HG03064 (cell line): ENCODE results near the gene DEPDC1.
"Not testable (repeated sequence)": the region's sequence is repeated elsewhere in the genome, so short reads cannot be mapped to it uniquely, and the experiment has no call there.

ENCODE experiments used
- ATAC-seq: cut with Tn5 transposase; IDR thresholded peaks from one replicate; pipeline ENCODE4 v1.9.1; 2021; ENCODE audit warnings: low read depth; ENCODE audit not compliant: unreplicated experiment

Gene DEPDC1

DNA sequence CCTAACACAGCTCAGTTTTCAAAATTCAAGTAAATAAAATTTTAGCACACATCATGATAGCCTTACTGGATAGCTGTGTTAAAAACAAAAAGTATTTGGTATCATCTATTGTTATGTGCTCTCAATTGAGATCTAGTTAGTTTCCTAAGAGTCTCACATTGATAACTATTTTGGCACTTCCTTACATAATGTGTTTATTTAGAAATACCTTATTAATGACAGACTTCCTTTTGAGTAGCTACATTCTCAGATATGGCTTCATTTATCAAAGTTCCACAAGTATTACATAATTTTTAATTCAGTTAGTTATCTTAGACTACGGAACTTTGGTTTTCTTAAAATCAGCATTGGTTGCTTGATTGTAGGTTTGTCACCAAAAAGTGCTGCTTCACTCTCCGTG, 20.3 kb downstream of the DEPDC1 start:
- not testable (repeated sequence) for ATAC-seq

DNA sequence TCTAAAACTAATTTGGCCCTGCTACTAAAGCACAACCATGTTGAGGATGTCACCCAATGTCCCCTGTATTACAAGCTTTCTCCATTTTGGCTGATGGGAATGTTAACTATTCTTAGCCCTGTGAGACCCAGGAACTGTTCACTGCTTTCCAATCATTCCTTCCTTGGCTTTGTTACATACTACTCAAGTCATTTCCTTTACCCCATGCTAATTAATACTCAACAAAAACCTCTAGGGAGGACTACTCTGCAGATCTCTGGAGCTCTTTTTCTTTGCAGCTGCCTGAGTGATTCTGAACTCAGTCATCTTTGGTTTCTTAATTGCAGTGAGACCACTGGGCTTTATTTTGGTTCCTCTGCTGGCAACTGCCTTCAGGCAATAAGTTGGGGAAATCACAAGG, 23.8 kb downstream of the DEPDC1 start:
- ATAC-seq: no peak

DNA sequence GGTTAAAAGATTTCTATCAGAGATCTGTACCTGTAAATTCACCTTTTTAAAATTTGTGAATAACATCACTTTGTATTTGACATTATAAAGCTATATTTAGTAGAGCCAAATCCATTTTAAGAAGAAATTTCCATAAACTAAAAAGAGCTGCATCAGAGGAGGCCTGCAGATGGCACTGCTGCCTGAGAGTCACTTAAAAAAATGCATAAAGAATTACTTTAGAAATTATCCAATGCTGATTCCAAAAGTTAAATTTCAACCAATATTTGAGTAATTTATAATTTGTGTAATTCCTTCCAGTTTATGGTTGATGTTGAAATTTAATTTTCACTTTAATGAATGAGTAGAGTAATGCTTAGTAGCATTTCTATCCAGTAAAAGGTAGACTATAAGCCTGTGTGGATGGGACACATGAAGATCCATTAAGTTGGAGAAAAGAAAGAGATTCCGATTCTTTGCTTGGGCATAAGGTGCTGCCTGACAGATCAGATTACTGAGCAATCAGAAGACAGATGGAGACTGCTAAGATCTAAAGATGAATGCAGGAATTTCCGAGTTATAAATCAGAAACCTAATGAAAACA, 26.4 kb downstream of the DEPDC1 start:
- ATAC-seq: no peak

DNA sequence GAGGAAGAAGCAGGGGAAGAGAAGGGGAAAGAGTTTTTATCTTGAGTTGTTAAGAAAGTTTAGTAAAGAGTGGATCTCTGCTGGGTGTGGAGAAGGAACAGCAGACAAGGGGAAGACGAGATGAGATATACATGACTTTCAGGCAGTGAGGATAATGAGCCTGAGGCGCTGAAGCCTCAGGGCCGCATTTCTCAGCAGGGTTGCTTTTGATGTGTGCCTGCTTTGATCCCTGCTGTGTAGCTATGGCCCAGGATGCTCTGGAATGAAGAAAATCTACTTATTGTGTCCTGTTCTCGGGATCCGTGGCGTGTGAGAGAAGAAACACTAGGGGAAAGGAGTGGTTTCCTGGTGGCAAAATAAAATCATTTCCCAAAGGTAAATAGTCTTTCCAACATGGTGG, 32.0 kb downstream of the DEPDC1 start:
- ATAC-seq: no peak

DNA sequence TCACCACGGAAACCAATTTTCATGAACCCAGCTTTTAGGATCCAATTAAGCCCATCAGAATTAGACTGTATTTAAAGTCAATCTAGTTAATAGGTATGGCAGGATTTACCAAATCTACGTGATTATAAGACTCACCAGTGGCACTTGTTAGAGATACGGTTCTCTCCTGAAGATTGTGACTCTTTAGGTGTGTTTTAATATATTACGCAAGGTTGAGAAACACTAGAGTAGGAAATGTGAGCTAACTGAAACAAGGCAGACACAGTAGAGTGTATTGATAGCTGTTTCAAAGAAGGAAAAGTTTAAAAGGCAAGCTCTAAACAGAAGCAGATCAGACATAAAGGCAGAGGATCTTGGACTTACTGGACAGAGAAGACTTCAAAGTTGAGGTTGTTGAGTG, 35.9 kb downstream of the DEPDC1 start:
- ATAC-seq: no peak

DNA sequence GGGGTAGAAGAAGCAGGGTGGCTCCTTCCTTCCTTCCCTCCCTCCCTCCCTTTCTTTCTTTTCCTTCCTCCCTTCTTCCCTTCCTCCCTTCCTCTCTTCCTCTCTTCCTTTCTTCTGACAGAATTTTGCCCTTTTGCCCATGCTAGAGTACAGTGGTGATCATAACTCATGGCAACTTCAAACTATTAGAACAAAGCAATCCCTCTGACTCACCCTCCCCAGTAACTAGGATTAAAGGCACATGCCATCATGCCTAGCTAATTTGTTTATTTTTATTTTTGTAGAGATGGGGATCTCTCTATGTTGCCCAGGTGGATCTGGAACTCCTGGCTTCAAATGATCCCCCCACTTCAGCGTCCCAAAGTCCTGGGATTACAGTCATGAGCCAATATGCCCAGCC, 37.1 kb downstream of the DEPDC1 start:
- ATAC-seq: no peak

DNA sequence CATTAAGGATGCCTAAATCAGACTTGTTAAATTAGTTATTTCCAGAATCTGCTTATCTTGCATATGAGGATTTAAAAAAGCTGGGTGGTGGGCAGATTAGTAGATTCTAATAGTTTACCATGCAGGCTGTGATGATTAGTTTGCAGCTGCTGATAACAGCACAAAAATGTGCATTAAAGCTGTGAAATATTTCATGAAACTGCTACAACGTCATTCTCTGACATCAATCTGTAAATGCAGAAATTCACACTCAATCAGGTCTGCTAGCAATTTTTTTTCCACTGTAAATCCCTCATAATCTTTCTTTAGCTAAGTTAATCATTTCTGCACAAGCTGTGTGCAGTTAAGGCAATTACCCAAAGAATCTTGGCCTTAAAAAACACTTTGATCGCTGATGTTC, 37.8 kb downstream of the DEPDC1 start:
- ATAC-seq: no peak

DNA sequence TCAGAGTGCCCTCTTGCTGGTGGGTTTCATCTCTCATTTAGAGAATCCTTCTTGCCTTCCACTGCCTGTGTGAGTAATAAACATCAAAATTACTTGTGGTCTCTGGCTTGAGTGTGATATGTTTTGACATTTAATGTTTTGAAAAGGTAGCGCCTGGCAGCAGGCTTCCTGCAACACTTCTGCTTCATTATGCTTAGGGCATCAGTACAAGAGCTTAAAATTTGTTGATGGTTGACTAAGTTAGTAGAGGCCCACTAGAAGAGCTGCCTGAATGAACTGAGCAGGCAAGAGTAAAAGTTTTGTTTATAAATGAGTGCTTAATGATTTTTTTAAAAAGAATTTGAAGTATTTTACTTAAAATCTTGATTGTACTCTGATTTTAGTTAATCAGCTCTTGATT, 40.7 kb downstream of the DEPDC1 start:
- ATAC-seq: no peak

DNA sequence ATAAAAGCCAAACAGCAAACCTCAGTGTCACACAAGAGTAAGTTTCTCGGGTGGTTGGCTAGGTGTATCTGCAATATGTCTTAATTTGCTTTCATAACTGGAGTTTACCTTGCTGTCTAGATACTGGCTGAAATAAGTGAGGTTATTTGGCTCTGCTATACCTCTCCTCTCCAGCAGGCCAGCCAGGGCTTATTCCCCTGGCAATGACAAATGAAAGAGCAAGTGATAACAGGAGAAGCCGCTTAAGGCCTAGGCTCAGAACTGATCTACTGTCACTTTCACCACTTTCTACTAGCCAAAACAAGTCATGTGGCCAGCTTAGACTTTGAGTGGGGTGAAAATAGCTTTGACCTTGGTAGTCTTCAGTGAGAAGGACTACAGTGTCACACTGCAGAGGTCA, 42.3 kb downstream of the DEPDC1 start:
- no peak for ATAC-seq

DNA sequence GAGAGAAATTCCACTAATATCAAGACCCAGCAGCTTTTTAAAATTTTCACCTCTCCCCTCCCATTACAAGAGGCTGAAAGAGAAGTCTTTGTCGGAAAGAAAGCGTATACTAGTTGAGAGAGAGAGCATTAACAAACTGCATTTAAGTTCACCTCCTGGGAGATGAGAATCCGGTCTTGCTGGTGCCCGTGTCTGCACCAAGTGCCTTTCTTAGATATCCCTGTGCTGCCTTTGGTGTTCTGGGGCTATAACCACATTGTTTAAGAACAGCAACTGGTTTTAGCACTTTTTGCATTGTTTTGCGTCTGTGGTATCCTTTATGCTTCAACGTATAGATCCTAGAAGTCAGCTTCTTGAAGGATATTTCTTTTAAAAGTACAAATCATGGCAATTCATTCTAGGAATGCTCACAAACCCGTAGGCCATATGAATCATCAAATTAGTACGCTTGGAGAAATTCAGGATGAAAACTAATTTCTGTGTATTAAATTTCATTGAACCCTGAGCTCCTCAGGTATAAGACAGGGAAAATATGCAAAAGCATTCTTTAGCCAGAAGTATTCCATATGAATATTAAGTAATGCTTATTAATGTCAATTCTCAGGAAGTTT, 43.7 kb downstream of the DEPDC1 start:
- ATAC-seq: no peak

DNA sequence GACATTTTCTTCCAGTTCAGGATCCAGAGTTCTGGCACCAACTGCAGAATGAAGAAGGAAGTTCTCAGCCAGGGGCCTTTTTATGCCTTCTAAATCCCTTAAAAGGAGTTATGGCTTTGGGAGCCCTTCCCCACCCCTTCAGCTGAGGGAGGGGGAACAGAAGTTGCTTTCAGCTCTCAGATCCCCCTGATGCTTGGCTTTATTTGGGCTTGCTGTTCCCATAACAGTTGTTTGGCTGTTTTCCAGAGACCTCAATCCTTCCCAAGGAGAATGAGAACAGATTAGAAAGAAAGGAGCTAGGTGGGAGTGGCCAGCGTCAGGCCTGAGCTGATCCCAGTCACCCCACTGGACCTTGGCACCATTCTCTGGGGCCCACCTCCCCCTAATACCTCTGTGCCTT, 47.0 kb downstream of the DEPDC1 start, which contains the start of gene RPE65:
Gene RPE65 (minus strand): TSS at position 54 of the 400 bp plus-strand sequence. CDS start 49 bp downstream, at position 5.
- ATAC-seq: no peak

DNA sequence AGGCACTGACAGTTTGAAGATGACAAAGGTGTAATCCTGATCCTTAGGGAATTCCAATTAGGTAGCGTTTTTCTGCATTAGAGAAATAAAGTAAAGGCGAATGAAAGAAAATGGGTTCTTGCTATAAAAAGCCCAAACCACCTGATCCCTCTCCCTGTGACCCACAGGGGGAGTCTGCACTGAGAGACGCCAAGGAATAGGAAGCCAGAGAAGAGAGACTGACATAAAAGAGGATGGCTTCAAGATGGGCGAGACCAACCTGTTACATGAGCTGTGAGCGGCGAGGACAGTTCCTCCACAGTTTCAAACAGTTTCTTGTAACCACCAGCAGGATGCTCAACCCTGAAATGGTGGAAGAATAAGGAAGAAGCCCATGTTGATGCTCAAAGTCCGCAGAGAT, 48.5 kb downstream of the DEPDC1 start:
- ATAC-seq: no peak

DNA sequence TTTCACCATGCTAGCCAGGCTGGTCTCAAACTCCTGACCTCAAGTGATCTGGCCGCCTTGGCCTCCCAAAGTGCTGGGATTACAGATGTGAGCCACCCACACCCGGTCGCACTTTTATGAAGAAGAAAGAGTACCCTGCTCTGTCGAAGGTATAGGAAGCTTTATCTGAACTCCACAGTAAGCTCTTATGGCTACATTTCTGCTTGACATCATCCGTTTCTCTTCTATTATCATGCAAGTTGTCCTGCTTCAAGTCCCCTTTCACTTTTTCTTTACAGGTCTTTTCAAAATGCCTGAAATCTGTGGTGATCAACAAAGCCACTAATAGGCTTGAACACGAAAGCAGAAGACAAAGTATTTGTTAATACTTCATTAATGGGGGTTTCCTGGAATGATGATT, 51.2 kb downstream of the DEPDC1 start:
- ATAC-seq: no peak

DNA sequence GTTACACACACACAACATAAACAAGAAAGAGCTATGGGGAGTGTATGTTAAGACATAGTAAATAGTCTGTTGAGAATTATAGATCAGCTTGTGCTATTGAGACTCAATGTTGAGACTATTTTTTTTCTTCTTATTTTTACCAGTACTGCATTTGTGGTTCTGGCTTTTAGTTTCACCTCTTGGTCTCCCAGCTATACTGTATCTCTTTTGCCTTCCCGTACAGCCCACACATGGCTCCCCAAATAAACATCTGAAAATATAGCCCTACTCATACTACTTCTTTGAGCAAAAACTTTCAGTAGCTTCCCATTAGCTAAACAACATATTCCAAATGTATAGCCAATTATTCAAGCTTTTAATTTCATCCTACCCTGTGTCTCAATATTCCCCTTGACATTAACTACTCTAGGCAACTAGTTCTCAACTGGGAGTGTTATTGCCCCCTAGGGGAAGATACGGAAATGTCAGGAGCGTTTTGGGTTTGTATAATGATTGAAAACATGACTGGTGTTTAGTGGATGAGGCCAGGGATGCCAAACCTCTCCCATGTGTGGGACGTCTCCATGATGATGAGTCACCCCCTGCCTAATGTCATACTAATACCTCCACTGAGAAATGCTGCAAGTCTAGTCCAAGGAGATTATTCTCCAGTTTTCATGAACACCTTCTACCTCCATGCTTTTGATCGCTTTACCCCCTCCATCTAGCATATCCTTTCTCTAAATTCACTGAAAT, 53.9 kb downstream of the DEPDC1 start:
- ATAC-seq: peak; percentile 76

DNA sequence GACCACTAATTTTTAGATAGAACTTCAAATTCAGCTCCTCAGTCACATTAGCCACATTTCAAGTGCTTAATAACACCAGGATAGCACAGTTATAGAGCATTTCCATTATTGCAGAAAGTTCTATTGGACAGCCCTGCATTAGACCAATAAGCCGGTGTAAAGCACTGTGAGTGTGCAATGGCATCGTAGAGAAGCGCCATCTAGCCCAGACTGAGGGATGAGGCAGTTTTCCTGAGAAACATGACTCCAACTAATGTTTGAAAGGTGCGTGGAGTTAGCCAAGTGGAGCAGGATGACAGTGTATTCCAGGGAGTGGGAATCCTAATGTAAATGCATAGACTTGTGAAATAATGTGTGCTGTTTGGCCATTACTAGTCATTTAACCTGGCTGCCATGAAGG, 54.9 kb downstream of the DEPDC1 start:
- ATAC-seq: no peak

DNA sequence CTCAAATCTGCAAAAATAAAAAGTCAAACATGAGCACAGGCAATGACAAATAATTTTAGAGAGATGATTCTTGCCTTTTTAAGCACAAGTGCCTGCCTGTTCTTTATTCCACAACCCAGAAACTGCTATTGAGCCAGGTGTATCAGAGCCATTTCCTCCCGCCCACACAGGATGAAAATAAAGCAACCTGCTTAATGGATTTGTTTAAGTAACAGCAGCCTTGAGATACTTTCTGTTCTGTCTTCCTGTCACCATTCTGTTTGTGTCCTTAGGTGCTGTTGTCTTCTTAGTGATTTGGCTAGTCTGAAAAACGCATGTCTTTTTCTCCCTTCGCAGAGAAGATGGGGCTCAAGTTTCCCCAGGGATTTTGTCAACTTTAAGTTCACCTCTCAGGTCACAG, 58.6 kb downstream of the DEPDC1 start:
- no peak for ATAC-seq

DNA sequence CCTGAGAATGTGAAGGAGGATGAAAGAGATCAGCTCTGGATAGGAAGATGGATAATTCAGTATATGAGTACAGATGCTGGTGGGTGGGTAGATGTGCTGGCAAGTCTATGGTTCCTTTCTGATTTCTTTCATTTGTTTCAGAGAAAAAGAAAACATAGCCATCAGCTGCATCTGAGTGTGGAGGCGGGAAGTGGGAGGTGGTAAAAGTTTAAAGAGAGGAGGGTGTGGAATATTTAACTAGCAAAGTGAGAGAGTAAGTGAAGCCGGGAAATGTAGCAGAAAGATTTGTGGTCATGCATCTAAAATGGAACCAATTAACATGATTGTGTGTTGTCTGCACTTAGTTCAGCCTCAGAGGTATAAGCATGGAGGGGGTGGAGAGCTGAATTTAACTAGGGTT, 63.5 kb downstream of the DEPDC1 start:
- no peak for ATAC-seq

DNA sequence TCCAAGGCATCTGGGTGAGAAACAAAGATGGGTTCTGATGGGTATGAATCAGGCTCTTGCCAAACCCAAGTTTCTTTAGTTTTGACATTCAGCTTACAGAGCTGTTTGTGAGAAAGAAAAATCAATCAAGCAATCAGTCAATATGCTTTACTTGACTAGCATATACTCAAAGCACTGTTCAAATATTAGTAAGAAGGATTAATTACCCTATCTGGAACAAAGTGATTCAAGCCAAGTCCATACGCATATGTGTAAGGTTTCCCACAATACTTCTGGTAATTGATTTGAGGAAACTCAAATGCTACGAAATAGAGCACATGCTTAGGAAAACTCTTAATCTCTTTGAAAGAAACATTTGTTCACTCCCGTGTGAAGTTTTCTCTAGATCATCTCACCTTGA, 65.8 kb downstream of the DEPDC1 start:
- ATAC-seq: no peak

DNA sequence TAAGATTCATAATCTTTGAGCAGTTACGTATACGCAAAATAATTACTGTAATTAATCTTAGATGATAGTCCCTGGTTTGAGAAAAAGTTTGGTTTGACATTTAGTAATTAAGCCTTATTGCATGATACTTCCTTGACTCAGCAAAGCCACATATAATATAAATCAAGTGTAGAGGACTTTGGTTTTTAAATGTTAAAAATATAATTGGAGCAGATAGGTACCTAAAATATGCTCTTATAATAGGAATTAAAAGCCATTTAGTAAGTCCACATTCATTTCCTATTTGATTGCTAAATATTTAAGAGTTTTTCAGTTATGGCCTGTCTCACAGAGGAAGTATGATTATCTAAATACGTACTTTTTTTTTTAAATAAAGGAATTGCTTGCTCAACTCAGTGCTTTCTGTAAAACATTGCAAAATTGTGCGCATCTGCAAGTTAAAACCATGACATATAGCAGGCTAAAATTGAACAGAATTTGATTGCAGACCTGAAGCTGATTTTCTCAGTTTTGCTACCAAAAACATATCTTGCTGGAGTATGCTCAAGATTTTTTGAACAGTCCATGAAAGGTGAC, 67.6 kb downstream of the DEPDC1 start:
- ATAC-seq: no peak

DNA sequence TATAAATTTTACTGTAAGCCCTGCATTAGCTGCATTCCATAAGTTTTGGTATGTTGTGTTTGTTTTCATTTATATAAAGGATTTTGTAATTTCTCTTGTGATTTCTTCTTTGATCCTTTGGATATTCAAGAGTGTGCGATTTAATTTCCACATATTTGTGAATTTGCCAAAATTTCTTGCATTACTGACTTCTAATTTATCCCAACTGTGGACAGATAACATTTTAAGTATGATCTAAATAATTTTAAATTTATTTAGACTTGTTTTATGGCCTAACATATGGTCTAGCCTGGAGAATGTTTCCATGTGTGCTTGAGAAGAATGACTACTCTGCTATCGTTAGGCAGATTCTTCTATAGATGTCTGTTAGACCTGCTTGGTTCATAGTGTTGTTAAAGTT, 70.3 kb downstream of the DEPDC1 start:
- no peak for ATAC-seq
